Activated B cell treated with CpG ODN at 0.5 μM for 24 hours (primary cell): ENCODE data around the gene KSR2. TPM values are rescaled to one million over a fixed set of nuclear protein-coding genes. Genes with fewer than 3 reads are reported as not detected.

Experiments used
- ATAC-seq: fragments of 200-7000 bp; cut with Tn5 transposase; one replicate; pipeline ENCODE4 v1.10.0; 2021; ENCODE audit warnings: low read depth, mild to moderate bottlenecking, moderate library complexity
- CTCF ChIA-PET: fragments of 350-600 bp; sonication (Branson Sonifier 250); formaldehyde crosslinking; loops from one replicate; lab custom pipeline; 2021; ENCODE audit warnings: antibody characterized with exemption; lab: Charles Lee
- POLR2A ChIA-PET: fragments of 350-600 bp; sonication (Branson Sonifier 250); formaldehyde crosslinking; loops from one replicate; lab custom pipeline; 2021; ENCODE audit warnings: antibody characterized with exemption; lab: Charles Lee
- DNase-seq: peaks from one replicate; pipeline ENCODE4 v3.0.0; 2022
- H3K27ac Mint-ChIP-seq: one replicate; pipeline ENCODE4 v1.8.0; 2020; ENCODE audit warnings: mixed read lengths
- H3K27me3 Mint-ChIP-seq: one replicate; pipeline ENCODE4 v1.8.0; 2021; ENCODE audit warnings: mixed read lengths
- H3K36me3 Mint-ChIP-seq: one replicate; pipeline ENCODE4 v1.8.0; 2021; ENCODE audit warnings: low read depth, mixed read lengths
- H3K4me1 Mint-ChIP-seq: one replicate; pipeline ENCODE4 v1.8.0; 2021; ENCODE audit warnings: mixed read lengths
- H3K4me3 Mint-ChIP-seq: one replicate; pipeline ENCODE4 v1.8.0; 2020; ENCODE audit warnings: mild to moderate bottlenecking, mixed read lengths
- H3K9me3 Mint-ChIP-seq: one replicate; pipeline ENCODE4 v1.8.0; 2020; ENCODE audit warnings: mixed read lengths
- CTCF ChIP-seq: fragments of 200-600 bp; IDR thresholded peaks from one replicate; pipeline ENCODE4 v1.8.0; 2022; ENCODE audit warnings: antibody characterized with exemption, mild to moderate bottlenecking
- intact Hi-C: fragments of 100-400 bp; cut with micrococcal nuclease; formaldehyde crosslinking; loops from one replicate; pipeline ENCODE4 v1.15.1; 2024
- total RNA-seq: library from RNA; stranded (reverse); gene quantifications from 2 replicates; pipeline ENCODE4 v1.2.3, GENCODE V29; 2022

Gene KSR2
- total RNA-seq, 1 donor from 2014 or later: not detected

GRCh38 chr12:117836476-117836875 is 132.3 kb downstream of the KSR2 start:
- ATAC-seq: no peak
- peaks cover 3% of the 10 kb centered on the region for H3K4me1 Mint-ChIP-seq
- H3K4me3 Mint-ChIP-seq: no peak overlapping the region
- intact Hi-C loops: no loop called here
- no peak for TF ChIP-seq CTCF
- no peak for DNase-seq
- H3K27ac Mint-ChIP-seq: no peak overlapping the region
- ChIA-PET CTCF (interaction anchor here (0.8 to 1.5 kb wide), 2 partner anchors 9 to 13 kb away, joined by 3 to 5 read pairs; no protein-coding TSS in a partner anchor), POLR2A (no interaction called here)
- H3K9me3 Mint-ChIP-seq: no peaks in the 10 kb centered on the region
- H3K36me3 Mint-ChIP-seq: no peaks in the 10 kb centered on the region
- H3K27me3 Mint-ChIP-seq: peaks cover 10% of the 10 kb centered on the region

GRCh38 chr12:117835156-117835555 is 133.6 kb downstream of the KSR2 start:
- ChIA-PET CTCF (no interaction called here), POLR2A (no interaction called here)
- intact Hi-C loops: no loop called here
- Mint-ChIP-seq H3K4me1 (peaks cover 3% of the 10 kb centered on the region), H3K27me3 (peaks cover 9% of the 10 kb centered on the region), H3K4me3 (no peak overlapping the region), H3K36me3 (no peaks in the 10 kb centered on the region), H3K27ac (no peak overlapping the region), H3K9me3 (no peaks in the 10 kb centered on the region)
- DNase-seq (no peak), ATAC-seq (no peak)
- no peak for TF ChIP-seq CTCF

GRCh38 chr12:117832459-117833457 is 136.0 kb downstream of the KSR2 start:
- CTCF ChIA-PET: no interaction called here
- no peak overlapping the region for H3K4me3 Mint-ChIP-seq
- TF ChIP-seq CTCF: no peak
- ATAC-seq (no peak), DNase-seq (no peak)
- no peak overlapping the region for H3K27ac Mint-ChIP-seq
- H3K9me3 Mint-ChIP-seq: peaks cover 8% of the 10 kb centered on the region
- peaks cover 5% of the 10 kb centered on the region for H3K27me3 Mint-ChIP-seq
- no peaks in the 10 kb centered on the region for H3K36me3 Mint-ChIP-seq
- H3K4me1 Mint-ChIP-seq: peaks cover 3% of the 10 kb centered on the region
- POLR2A ChIA-PET: no interaction called here
- intact Hi-C loops: no loop called here

GRCh38 chr12:117830471-117830870 is 138.3 kb downstream of the KSR2 start:
- Mint-ChIP-seq H3K4me3 (no peak overlapping the region), H3K9me3 (peaks cover 8% of the 10 kb centered on the region), H3K27me3 (no peaks in the 10 kb centered on the region), H3K36me3 (no peaks in the 10 kb centered on the region), H3K4me1 (no peaks in the 10 kb centered on the region), H3K27ac (no peak overlapping the region)
- intact Hi-C loops: no loop called here
- CTCF ChIA-PET: no interaction called here
- no peak for TF ChIP-seq CTCF
- no peak for DNase-seq
- POLR2A ChIA-PET: no interaction called here
- ATAC-seq: no peak

- TF ChIP-seq CTCF: no peak
- Mint-ChIP-seq H3K27ac (no peak overlapping the region), H3K27me3 (no peaks in the 10 kb centered on the region), H3K4me1 (no peaks in the 10 kb centered on the region), H3K36me3 (no peaks in the 10 kb centered on the region), H3K9me3 (peaks cover 8% of the 10 kb centered on the region), H3K4me3 (no peak overlapping the region)
- CTCF ChIA-PET: no interaction called here
- POLR2A ChIA-PET: no interaction called here
- intact Hi-C loops: no loop called here
- ATAC-seq (no peak), DNase-seq (no peak)
Observed at GRCh38 chr12:117829108-117829507, 139.7 kb downstream of the KSR2 start.
